NOMO-1 treated with DMSO at 0.1 percent for 48 hours (cell line): ENCODE data around the gene KLK11.

ENCODE experiments used
- DNase-seq: peaks from one replicate; lab custom pipeline; 2025; ENCODE audit not compliant: unreplicated experiment; lab: John Stamatoyannopoulos, UW

The KLK11 gene

GRCh38 chr19:51029718-51030117 lies 3.3 kb upstream of the KLK11 start:
- no peak for DNase-seq

- peak; percentile 55 for DNase-seq
Observed at GRCh38 chr19:51027873-51028272, 1.5 kb upstream of the KLK11 start.

- DNase-seq, result no peak
Observed at GRCh38 chr19:51027126-51027806, 850 bp upstream of the KLK11 start.

GRCh38 chr19:51025809-51026553 lies 435 bp downstream of the KLK11 start:
- DNase-seq, result no peak

- DNase-seq, result no peak
Observed at GRCh38 chr19:51025401-51025800, 1.0 kb downstream of the KLK11 start.

GRCh38 chr19:51024924-51025323 lies 1.5 kb downstream of the KLK11 start:
- DNase-seq, result no peak

- DNase-seq, result no peak
Observed at GRCh38 chr19:51023946-51024345, 2.5 kb downstream of the KLK11 start.

GRCh38 chr19:51022526-51022925 lies 3.9 kb downstream of the KLK11 start:
- DNase-seq, result no peak

GRCh38 chr19:51020988-51021651 lies 5.3 kb downstream of the KLK11 start:
- DNase-seq, result peak; percentile 72

GRCh38 chr19:51019544-51019925 lies 6.9 kb downstream of the KLK11 start, which contains the start of gene KLK10:
TSS of gene KLK10 (minus strand) at chr19:51019709. CDS start at chr19:51019130, 579 bp downstream.
- no peak for DNase-seq

- DNase-seq, result peak; percentile 7
Observed at GRCh38 chr19:51018745-51019543, 7.5 kb downstream of the KLK11 start.

GRCh38 chr19:51016798-51017683 lies 9.4 kb downstream of the KLK11 start:
- DNase-seq, result peak; percentile 28

- no peak for DNase-seq
Observed at GRCh38 chr19:51015691-51016267, 10.6 kb downstream of the KLK11 start.

GRCh38 chr19:51014242-51014641 lies 12.2 kb downstream of the KLK11 start:
- no peak for DNase-seq

- DNase-seq, result no peak
Observed at GRCh38 chr19:51012661-51013190, 13.7 kb downstream of the KLK11 start.

- no peak for DNase-seq
Observed at GRCh38 chr19:51010066-51010795, 16.2 kb downstream of the KLK11 start.

- DNase-seq, result no peak
Observed at GRCh38 chr19:51009061-51009891, 17.1 kb downstream of the KLK11 start.

GRCh38 chr19:51007488-51007887 lies 18.9 kb downstream of the KLK11 start:
- DNase-seq, result no peak
